22Rv1 (cell line): ENCODE measurements around the gene CDC25B.
"Not testable (repeated sequence)": the region's sequence is repeated elsewhere in the genome, so short reads cannot be mapped to it uniquely, and the experiment has no call there.

ENCODE experiments used
- H3K27ac ChIP-seq: fragments of 450-650 bp; 2 replicates; pipeline ENCODE4 v1.5.1; 2017
- ZFX ChIP-seq: fragments of 450-650 bp; IDR thresholded peaks from 2 replicates; pipeline ENCODE4 v1.6.1; 2017; ENCODE audit warnings: antibody characterized with exemption, borderline replicate concordance
- TF ChIP-seq, protein P1 (sequence below): fragments of 450-650 bp; IDR thresholded peaks from 2 replicates; pipeline ENCODE4 v1.5.1; 2017; ENCODE audit warnings: mild to moderate bottlenecking

Gene CDC25B

DNA sequence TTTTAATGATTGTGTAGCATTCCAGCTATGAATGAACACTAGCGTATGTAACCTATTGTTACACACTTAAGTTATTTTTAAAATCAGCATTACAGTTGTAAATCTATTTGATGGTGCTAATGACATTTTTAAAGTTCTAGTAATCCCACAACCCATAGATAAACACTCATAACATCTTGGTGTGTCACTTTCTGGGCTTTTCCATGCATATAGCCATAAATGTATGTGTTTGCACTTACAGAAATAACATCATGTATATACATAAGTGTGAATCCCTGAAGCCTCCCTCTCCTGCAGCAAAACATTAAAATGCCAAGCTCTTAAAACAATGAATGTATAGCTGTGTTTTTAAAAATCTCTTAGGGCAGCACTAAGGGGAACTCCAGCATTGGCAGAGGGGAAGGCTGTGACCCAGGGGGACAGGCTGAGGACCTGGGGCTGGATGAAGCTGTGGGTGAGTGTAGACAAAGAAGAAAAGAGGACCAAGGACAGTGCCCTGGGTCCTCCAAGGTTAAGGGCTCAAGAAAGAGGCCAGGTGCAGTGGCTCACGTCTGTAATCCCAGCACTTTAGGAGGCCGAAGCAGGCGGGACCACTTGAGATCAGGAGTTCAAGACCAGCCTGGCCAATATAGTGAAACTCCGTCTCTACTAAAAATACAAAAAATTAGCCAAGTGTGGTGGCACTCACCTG is 8.6 kb upstream of the CDC25B start:
- TF ChIP-seq, protein P1, sequence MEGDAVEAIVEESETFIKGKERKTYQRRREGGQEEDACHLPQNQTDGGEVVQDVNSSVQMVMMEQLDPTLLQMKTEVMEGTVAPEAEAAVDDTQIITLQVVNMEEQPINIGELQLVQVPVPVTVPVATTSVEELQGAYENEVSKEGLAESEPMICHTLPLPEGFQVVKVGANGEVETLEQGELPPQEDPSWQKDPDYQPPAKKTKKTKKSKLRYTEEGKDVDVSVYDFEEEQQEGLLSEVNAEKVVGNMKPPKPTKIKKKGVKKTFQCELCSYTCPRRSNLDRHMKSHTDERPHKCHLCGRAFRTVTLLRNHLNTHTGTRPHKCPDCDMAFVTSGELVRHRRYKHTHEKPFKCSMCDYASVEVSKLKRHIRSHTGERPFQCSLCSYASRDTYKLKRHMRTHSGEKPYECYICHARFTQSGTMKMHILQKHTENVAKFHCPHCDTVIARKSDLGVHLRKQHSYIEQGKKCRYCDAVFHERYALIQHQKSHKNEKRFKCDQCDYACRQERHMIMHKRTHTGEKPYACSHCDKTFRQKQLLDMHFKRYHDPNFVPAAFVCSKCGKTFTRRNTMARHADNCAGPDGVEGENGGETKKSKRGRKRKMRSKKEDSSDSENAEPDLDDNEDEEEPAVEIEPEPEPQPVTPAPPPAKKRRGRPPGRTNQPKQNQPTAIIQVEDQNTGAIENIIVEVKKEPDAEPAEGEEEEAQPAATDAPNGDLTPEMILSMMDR, result no peak
- peak overlapping the region; percentile 80 for H3K27ac ChIP-seq

DNA sequence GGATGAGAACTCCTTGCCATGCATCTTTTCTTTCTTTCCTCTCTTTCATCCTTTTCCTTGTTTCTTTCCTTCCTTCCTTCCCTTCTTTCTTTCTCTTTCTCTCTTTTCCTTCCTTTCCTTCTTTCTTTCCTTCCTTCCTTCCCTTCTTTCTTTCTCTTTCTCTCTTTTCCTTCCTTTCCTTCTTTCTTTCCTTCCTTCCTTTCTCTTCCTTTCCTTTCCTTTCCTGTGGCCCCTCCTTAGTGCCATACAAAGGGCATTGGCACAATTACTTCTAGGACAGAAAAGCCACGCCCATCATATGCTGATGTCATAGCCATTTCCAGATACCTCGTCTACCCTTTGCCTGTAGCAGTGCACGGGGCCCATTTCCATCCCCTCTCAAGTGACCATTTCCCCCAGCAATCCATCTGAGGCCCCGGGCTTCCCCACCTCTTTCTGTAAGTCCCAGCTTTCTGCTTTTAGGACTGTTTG is 7.4 kb upstream of the CDC25B start:
- TF ChIP-seq, protein P1, result no peak
- TF ChIP-seq ZFX, result no peak
- H3K27ac ChIP-seq, result no peak overlapping the region

DNA sequence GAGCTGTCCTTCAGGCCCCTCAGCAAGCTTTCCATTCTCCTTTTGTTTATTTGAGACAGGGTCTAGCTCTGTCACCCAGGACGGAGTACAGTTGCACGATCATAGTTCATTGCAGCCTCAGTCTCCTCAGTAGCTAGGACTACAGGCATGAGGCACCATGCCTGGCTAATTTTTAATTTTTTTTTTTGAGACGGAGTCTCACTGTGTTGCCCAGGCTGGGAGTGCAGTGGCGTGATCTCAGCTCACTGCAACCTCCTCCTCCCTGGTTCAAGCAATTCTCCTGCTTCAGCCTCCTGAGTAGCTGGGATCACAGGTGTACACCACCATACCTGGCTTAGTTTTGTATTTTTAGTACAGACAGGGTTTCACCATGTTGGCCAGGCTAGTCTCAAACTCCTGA is 6.9 kb upstream of the CDC25B start:
- not testable (repeated sequence) for H3K27ac ChIP-seq

DNA sequence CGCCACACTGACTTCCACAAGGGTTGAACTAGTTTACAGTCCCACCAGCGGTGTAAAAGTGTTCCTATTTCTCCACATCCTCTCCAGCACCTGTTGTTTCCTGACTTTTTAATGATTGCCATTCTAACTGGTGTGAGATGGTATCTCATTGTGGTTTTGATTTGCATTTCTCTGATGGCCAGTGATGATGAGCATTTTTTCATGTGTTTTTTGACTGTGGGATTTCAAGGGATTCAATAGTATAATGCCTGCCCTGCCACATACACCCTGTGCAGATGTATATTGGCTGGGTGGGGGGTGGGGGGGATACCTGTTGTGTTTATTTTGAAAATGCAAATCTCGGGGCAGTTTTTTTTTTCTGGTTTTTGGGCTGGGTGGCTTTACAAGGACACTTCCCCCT is 1.9 kb upstream of the CDC25B start:
- not testable (repeated sequence) for H3K27ac ChIP-seq

DNA sequence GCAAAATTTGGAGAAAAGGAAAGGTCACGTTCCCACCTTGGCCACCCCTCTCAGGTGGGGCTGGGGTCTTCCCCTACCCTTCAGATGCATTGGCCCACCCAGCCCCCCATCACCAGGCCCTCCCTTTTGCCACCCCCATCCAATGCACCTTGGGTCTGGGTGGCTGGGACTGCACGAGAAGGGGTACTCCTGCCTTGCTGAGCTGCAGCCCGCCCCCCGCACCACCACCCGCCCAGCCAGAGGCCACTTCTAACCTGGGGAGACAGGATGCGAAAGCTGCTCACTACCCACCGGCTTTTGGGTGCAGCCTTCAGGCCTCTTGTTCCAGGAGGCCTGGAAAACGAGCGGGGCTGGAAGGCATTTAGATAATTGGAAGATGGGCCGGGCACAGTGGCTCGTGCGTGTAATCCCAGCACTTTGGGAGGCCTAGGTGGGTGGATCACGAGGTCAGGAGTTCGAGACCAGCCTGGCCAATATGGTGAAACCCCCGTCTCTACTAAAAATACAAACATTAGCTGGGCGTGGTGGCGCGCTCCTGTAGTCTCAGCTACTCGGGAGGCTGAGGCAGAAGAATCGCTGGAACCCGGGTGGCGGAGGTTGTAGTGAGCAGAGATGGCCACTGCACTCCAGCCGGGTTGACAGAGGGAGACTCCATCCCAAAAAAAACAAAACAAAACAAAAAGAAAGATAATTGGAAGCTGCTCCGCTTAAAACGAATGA is 1.2 kb upstream of the CDC25B start:
- H3K27ac ChIP-seq, result peak overlapping the region; percentile 97
- TF ChIP-seq ZFX, result no peak
- TF ChIP-seq, protein P1, result no peak

DNA sequence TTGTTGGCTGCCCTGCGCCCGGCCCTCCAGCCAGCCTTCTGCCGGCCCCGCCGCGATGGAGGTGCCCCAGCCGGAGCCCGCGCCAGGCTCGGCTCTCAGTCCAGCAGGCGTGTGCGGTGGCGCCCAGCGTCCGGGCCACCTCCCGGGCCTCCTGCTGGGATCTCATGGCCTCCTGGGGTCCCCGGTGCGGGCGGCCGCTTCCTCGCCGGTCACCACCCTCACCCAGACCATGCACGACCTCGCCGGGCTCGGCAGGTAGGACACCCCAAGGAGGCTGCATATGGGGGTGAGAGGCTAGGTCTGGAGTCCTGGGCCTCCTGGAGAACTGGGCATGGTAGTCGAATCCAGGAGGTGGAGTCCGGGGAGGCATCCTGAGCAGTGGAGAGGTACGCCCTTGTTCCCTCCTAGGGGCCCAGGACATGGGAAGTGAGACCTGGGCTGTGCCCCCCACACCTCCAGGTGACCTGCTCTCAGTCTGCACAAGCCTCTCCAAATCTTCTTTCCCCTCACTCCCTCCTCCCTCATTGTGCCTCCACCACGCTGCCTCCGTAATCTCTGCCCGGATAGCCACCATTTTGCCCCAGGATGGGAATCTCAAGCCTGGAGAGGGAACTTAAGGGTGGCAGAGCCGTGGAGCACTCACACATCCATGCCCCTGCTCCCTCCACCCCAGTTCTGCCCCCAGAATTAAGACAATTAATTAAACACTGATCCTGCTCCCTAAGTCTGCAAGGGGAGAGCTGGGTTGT is 541 bp downstream of the CDC25B start:
- peak overlapping the region; percentile 97 for H3K27ac ChIP-seq
- no peak for TF ChIP-seq ZFX
- TF ChIP-seq, protein P1, result no peak

DNA sequence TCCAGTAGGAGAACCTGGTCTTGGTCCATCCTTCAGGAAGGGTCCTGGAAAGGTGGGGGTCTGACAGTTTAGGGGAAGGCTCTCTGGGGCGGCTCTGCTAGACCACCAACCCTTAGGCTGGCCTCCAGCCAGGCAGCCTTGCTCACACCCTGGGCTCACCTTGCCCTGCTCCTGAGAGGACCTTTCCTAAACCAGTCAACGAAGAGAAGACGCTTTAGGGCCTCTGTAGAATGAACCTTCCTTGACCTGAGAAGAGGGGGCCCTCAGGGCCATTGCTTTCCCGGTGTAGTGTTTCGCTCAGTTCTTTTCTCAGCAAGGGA is 1.1 kb downstream of the CDC25B start:
- peak overlapping the region; percentile 97 for H3K27ac ChIP-seq
- TF ChIP-seq ZFX, result no peak
- TF ChIP-seq, protein P1, result no peak

DNA sequence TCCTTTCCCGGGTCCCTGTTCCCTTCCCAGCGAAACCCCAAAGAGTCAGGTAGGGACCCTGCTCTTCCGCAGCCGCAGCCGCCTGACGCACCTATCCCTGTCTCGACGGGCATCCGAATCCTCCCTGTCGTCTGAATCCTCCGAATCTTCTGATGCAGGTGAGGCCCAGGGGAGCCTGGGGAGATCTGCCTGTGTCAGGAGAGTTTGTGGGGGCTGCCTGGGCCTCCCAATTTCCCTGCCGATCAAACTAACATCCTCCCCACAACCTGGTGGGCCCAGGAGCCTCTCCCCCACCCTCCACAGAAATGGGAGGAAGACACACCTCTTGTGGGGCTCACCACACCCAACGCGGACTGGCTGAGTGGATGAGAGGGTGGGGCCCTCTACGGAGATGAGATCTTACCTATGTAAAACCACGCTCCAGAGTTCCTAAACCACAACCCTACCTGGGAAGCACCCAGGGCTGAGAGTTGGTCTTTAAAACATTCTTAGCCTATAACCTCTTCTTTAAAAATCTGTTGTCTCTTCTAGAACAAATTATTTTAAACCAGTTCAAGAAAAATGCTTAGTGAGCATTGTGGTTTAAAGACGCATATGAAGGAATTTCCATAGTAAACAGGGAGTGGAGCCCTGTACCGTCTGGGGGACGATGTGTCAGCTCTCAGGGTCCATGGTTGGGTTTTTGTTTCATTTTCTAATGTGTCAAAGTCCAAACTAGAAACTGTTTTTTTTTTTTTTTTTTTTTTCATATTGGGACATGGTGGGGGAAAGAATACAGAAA is 1.7 kb downstream of the CDC25B start:
- H3K27ac ChIP-seq, result peak overlapping the region; percentile 97

More for the DNA sequence above, 1.7 kb downstream of the CDC25B start:
- TF ChIP-seq, protein P1, result no peak
- TF ChIP-seq ZFX, result no peak
